Hair follicle dermal papilla cell (primary cell): ENCODE results near the gene MAGEB6. TPM values are rescaled to one million over a fixed set of nuclear protein-coding genes. Genes with fewer than 3 reads are reported as not detected.

Source experiments
- total RNA-seq: library from RNA; depleted of rRNA; stranded (reverse); fragments of >200 nt; gene quantifications from 2 replicates; pipeline ENCODE4 v1.2.3, GENCODE V29; 2012

Gene MAGEB6, protein sequence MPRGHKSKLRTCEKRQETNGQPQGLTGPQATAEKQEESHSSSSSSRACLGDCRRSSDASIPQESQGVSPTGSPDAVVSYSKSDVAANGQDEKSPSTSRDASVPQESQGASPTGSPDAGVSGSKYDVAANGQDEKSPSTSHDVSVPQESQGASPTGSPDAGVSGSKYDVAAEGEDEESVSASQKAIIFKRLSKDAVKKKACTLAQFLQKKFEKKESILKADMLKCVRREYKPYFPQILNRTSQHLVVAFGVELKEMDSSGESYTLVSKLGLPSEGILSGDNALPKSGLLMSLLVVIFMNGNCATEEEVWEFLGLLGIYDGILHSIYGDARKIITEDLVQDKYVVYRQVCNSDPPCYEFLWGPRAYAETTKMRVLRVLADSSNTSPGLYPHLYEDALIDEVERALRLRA
- total RNA-seq: not detected in 2 replicates

DNA sequence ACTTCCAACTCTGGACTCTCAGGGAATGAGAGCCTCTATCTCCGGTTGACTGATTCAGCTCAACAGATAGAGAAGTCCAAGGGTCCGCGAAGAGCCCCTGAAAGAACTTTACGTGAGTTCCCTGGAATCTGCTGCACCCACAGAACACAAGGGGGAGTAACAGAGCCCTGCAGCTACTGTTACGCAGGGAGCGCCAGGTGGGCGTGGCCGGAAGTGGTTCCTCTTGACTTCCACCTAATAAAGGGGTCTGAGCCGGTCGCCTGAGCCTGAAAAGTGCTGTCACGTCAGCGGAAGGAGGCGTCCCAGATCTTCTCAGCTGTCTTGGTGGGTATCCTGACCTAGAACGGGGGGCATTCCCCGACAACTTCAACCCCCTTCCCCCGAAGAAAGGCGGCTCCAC, at the start of gene MAGEB6:
Gene MAGEB6 (plus strand): TSS at position 237 of the 400 bp plus-strand sequence. CDS start 1,407 bp downstream, outside the sequence.

DNA sequence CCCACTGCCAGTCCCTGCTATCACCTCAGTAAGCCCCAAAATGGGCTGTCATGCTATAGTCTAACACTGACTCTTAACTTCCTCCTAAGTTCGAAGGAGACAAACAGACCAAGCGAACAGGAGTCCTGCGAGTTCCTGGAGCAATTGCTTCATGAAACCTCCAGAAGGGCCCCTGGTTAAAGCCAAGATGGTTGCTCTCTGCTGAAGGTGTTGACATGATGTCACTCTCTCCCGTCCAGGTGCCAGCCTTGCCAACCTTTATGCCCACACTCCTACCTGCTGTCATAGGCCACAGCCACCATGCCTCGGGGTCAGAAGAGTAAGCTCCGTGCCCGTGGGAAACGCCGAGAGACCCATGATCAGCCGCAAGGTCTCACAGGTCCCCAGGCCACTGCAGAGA, 31.9 kb upstream of the MAGEB6 start, which contains the start of gene MAGEB6B:
Gene MAGEB6B (plus strand): TSS at position 301 of the 400 bp plus-strand sequence. CDS start 0 bp downstream, at position 301.

DNA sequence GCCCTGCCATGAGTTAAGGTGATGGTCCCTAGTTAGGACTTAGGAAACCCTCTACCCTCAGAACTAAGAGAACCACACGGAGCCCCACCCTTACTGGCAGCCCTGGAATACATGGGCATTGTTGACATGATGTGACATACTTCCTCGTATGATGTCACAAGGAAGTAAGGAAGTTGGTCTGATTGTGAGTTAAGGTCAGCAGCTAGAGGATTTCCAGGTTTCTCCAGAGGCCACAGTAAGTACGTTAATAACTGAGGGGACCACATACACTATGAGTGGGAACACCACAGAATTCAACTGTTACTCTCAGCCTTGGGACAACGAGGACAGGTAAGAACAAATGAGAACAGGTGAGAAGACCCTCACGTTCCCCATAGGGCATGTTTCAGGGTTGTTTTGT, 23.6 kb downstream of the MAGEB6 start, which contains the start of gene MAGEB5:
Gene MAGEB5 (plus strand): TSS at position 301 of the 400 bp plus-strand sequence. CDS start 1,133 bp downstream, outside the sequence.

Other genes starting within 250 kb of the MAGEB6 start
- not detected in 2 replicates for gene MAGEB18, start 54.1 kb upstream of the MAGEB6 start, total RNA-seq
- not detected in 2 replicates for gene MAGEB6B, start 31.8 kb upstream of the MAGEB6 start, total RNA-seq
- gene MAGEB5, start 23.7 kb downstream of the MAGEB6 start, total RNA-seq: not detected in 2 replicates